Gastroesophageal sphincter (tissue), 3 donors: ENCODE data around the gene OR2T6.

ENCODE experiments used
- CTCF ChIP-seq, 4 experiments: fragments of 200-600 bp in 2 of 4; fragments of 450-650 bp in 2 of 4; sonication (generic) in 1 of 4; IDR thresholded peaks; one replicate each; pipeline ENCODE4 v1.5.1; 2017 to 2019; ENCODE audit warnings: antibody characterized with exemption in 4 of 4, mild to moderate bottlenecking in 2 of 4, moderate library complexity in 2 of 4
- EP300 ChIP-seq: sonication (generic); formaldehyde crosslinking; IDR thresholded peaks from one replicate; pipeline ENCODE4 v1.6.1; 2017; ENCODE audit warnings: antibody characterized with exemption, mild to moderate bottlenecking
- POLR2A ChIP-seq, 2 donors: fragments of 450-650 bp; IDR thresholded peaks; one replicate each; pipeline ENCODE4 v1.6.1; 2017; ENCODE audit warnings: antibody characterized with exemption in 2 of 2, mild to moderate bottlenecking in 2 of 2, moderate library complexity in 1 of 2
- POLR2AphosphoS5 ChIP-seq: sonication (generic); formaldehyde crosslinking; IDR thresholded peaks from one replicate; pipeline ENCODE4 v1.6.1; 2017; ENCODE audit warnings: antibody characterized with exemption

- no peak for TF ChIP-seq CTCF (IDR thresholded peaks at IDR 0.05)
- no peak for TF ChIP-seq POLR2AphosphoS5
- no peak for TF ChIP-seq POLR2A (IDR thresholded peaks at IDR 0.05)
- TF ChIP-seq EP300, result no peak
Observed at GRCh38 chr1:248361121-248361715, 14.3 kb upstream of the OR2T6 start, which contains the start of gene OR2T4.
